ENCODE data around the gene IL12RB1.

The IL12RB1 gene

DNA sequence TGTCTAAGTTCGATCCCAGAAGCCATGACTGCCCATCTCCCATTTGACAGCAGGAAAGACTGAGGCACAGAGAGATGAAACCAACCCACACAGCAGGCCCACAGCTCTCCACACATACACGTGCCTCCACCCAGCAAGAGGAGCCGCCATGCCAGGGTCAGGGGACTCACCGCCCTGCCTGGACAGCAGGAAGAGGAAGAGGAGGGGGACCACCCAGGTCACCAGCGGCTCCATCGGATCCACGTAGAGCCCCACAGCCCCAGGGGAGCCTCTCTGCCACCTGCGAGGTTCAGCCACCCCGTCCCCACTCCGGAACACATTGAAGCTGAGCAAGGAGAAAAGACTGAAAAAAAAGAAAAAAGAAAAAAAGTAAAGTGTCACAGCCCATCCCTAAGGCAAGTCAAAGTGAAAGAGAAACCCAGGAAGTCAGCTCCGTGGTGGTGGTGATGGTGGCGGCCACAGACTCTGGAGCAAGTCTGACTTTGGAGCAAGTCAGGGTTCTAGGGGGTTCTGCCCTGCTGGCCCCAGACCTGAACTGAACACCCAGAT is at the start of gene IL12RB1:
Gene IL12RB1, minus strand, starts transcription at position 345 of the 549 bp plus-strand sequence. Its CDS starts 111 bp downstream, at position 234.
- peak; percentile 86 for DNase-seq

GRCh38 chr19:18135712-18136584 is 49.2 kb upstream of the IL12RB1 start:
- DNase-seq, result no peak

GRCh38 chr19:18131841-18132596 is 45.3 kb upstream of the IL12RB1 start:
- no peak for DNase-seq

DNA sequence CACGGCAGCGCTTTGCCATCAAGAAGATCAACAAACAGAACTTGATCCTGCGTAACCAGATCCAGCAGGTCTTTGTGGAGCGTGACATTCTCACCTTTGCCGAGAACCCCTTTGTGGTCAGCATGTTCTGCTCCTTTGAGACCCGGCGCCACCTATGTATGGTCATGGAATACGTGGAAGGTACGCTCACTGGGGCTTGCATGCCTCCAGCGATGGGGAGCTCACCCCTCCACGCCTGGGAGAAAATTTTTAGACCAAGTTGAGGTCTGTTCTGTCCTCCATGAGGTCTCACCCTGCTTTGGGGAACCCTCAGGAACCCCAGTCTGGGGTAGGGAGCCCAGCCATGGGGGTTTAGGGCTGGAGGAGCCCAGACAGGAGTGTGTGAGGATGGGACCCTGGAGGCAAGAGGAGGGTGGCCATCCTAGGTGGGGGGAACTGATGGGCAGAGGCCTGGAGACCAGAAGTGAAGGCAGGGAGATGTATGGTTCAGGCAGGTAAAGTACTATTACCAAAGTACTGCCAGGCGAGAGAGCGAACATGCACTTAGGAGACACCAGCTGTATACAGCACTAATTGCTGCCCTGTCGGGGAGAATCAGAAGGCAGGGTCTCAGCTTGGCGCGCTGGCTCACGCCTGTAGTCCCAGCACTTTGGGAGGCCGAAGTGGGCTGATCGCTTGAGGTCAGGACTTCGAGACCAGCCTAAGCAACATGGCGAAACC is 43.9 kb upstream of the IL12RB1 start:
- DNase-seq, result no peak

DNA sequence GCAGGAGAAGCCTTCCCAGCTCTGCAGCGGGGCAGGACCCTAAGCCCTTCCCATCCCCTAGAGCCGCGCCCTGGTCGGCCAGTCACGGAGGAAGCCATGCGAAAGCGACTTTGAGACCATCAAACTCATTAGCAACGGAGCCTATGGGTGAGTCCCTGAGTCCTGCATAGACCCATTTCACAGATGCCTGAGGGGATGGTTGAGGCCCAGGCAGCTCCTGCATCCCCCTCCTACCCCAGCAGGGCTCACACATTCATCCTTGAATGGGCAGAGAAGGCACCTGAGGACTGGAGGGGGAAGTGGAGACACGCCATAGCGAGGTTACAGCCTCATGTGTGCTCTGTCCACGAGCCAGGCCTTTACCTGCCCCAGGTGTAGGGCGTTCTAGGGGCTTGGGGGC is 42.1 kb upstream of the IL12RB1 start:
- DNase-seq, result no peak

DNA sequence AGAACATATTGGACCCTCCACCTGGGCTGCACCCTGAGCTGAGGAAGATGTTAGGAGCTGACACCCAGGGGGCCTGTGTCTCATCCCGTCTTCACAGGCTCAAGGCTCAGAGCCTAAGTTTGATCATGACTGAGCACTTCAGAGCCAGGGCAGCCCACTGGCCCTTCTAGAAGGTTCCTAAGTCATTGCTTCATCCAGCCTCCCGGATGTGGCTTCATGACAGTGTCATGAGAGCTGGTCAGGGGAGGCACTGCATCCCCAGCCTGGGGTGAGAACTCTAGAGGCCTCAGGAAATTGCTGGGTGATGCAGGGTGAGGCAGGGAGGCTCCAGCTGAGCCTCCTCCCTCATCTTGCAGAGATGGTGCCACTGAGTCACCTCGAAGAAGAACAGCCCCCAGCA is 41.3 kb upstream of the IL12RB1 start:
- DNase-seq, result peak; percentile 45

DNA sequence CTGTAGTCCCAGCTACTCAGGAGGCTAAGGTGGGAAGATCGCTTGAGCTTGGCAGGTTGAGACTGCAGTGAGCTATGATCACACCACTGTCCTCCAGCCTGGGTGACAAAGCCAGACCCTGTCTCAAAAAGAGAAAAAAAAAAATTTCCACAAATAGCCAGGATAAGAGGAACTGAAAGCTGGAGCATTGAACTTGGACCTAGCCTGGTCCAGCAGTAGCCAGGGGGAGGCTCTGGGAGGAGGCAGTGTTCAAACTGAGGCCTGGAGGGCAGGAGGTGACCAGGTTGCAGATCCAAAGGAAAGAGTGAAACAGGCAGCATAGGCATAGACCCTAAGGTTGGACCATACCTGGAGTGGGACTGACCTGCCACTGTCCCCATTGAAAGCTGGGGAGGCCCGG is 39.4 kb upstream of the IL12RB1 start:
- no peak for DNase-seq

DNA sequence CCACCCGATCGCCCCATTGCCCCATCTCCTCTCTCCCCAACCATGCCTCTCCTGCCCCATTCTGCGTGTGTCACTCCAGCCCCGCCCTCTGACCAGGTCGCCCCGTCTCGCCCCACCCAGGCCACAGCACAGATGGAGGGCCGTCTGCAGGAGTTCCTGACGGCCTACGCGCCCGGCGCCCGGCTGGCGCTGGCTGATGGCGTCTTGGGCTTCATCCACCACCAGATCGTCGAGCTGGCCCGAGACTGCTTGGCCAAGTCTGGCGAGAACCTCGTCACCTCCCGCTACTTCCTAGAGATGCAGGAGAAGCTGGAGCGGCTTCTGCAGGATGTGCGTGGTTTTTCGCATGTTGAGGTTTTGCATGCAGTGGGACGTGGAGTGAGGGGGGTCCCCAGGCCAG is 37.1 kb upstream of the IL12RB1 start:
- no peak for DNase-seq

GRCh38 chr19:18122860-18123795 is 36.4 kb upstream of the IL12RB1 start:
- DNase-seq, result no peak

- no peak for DNase-seq
Observed at GRCh38 chr19:18122424-18122823, 35.7 kb upstream of the IL12RB1 start.

GRCh38 chr19:18121166-18121565 is 34.4 kb upstream of the IL12RB1 start:
- no peak for DNase-seq

DNA sequence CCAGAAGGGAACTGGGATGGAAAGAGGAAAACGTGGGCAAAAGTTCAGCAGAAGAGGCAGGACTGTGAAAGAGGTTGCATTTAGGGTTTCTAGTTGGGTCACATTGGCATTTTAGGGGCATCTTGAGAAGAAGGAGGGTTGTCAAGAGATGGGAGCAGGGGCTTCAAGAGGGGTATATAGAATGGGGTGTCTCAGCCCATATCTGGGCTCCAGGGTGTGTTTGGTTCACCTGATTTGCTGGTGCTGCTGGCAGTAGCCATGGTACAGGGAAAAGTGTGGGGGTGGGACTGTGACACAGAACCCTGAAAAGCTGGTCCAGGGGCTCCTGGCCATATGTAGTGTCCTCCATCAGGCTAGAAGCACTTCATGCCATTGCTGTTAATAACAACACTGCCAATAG is 33.4 kb upstream of the IL12RB1 start:
- no peak for DNase-seq

- DNase-seq, result peak; percentile 60
Observed at GRCh38 chr19:18119717-18120105, 33.0 kb upstream of the IL12RB1 start.

- DNase-seq, result peak; percentile 58
Observed at GRCh38 chr19:18119013-18119716, 32.4 kb upstream of the IL12RB1 start.

DNA sequence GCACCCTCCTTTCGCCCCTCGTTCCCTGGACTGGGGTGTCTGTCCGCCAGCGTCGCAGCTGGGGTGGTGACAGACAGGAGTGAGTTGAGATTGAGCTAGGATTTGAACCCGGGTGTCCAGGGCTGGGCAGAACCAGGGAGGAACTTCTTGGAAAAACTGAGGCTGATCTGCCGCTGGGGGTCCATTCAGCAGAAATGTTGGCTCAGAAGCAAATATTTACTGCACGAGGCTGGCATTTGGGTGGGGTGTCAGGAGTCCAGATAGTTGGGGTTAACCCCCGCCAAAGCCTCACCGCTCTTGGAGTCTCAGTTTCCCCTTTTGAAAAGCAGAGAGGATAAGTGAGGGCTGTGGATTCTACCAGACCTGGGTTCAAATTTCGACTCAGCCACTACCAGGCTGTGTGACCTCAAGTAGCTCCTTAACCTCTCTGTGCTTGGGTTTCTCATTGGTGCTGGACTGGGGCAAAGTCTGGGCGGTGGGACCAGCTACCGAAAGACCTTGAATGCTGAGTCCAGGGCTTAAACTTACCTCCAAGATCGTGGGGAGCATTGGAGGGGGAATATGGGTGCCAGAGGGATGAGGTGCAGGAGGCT is 31.8 kb upstream of the IL12RB1 start:
- no peak for DNase-seq

- peak; percentile 96 for DNase-seq
Observed at GRCh38 chr19:18117692-18118378, 31.1 kb upstream of the IL12RB1 start.

DNA sequence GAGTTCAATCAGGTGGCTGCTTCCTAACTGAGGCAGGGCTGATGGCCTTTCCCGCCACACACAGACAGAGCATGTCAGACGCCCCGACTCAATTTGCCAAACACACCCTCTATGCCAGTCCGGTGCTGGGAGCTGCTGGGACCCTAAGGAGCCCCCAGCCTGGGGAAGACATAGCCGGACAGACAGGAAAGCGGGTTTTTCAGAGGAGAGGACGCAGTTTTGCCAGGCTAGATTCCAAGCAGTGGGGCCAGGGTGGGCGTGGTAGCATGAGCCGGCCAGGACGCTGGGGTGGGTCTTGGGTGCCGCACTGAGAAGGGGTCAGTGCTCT is 30.6 kb upstream of the IL12RB1 start:
- DNase-seq, result no peak

DNA sequence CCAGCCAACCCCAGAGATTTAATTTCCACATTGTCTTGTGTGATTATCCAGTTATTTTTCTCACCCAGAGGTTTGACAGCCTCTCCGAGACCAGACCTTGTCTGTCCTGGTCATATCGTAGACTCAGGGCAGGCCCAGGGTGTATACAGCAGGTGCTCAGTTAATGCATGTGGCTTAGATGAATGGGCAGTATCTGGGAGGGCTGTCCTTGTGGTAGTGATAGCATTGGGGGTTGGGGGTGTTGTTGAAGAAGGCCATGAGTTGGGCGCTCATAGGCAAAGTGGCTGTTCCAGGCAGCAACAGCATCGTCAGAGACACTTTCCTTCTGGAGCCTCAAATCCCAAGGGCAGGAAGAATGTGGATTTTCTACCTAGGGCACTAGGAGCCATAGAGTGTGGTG is 27.7 kb upstream of the IL12RB1 start:
- DNase-seq, result no peak

DNA sequence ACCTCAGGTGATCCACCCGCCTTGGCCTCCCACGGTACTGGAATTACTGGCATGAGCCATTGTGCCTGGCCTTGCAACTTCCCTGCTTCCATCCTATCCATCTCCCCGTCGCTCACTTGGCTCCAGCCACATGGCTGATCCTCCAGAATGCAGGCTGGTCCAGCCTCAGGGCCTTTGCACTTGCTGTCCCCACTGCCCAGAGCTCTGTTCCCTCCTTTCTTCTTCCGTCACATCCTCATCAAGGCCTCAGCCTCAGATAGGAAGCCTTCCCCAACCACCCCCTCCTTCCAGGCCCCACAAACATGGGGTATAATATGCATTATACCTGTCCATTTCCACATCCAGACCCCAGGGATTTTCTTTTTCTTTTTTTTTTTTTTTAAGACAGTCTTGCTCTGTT is 27.1 kb upstream of the IL12RB1 start:
- DNase-seq, result no peak

DNA sequence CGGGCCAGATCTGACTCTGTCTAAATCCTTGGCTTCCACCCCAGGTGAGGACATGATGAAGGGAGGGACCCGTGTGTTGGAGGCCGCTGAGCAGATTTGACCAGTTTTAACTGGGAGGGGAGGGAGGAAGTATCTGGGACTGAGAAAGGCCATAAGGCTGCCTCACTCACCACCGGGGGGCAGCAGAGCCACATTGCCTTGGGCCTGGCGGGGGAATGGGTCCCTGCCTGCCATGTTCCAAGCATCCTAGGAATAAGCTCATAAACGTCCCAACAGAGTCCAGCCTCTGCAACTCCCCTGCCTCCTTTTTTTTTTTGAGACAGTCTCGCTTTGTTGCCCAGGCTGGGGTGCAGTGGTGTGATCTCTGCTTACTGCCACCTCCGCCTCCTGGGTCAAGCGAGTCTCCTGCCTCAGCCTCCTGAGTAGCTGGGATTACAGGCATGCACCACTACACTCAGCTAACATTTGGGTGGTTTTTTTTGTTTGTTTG is 26.3 kb upstream of the IL12RB1 start:
- DNase-seq, result peak; percentile 80
